Measurements from ENCODE around the gene FAP. TPM values are rescaled to one million over a fixed set of nuclear protein-coding genes. Genes with fewer than 3 reads are reported as not detected.

Gene FAP
- total and polyA plus RNA-seq, 2 donors: 1.5 to 1.8 TPM

DNA sequence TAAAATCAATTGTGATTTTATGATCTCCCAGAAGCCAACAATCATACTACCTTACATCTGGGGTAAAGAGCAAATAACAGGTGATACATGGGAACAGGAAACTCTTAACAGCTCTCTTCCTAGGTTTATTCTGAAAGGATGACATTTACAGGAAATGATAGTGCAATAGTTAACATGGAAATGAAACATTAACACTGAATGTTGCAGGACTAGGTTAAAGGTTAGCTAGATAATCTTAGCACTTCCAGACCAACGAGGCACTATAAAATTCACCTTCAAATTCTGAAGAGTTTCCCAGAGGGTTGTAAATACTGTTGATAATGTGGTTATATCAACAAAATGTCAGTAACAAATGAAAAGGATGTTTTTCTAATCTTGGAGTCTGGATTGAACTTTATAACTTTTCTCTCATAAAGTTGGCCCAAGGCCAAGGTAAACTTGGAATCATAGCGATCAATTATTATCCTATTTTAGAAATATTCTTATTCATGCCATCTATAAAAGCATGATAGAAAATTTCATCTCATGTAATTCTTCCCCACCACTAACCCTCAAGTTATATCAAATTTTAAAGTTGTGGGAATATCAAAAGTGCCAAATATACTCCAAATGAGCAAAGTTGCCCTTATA is 58.3 kb downstream of the FAP start:
- Histone ChIP-seq H3K9me3 (ENCODE audit: control insufficient read depth in 2 of 2, insufficient read depth in 1 of 2, low read length in 1 of 2) (no peaks in the 10 kb centered on the region), H3K27ac (ENCODE audit: low read depth in 1 of 2, low read length in 1 of 2) (no peak overlapping the region), H3K4me1 (ENCODE audit: control insufficient read depth in 2 of 2, insufficient read depth in 2 of 2, low read length in 2 of 2) (no peaks in the 10 kb centered on the region), H3K36me3 (ENCODE audit: control insufficient read depth in 2 of 2, insufficient read depth in 2 of 2, low read length in 1 of 2) (no peaks in the 10 kb centered on the region), H3K27me3 (ENCODE audit: control insufficient read depth in 2 of 2, insufficient read depth in 1 of 2, low read length in 1 of 2) (no peaks in the 10 kb centered on the region), H3K4me3 (ENCODE audit: low read length in 2 of 2) (no peak overlapping the region)
- WGBS: 87% methylated on average over 2 of the region's 2 CpGs
- DNase-seq (ENCODE audit: low read depth in 6 of 9, low spot score in 9 of 9): no peak

DNA sequence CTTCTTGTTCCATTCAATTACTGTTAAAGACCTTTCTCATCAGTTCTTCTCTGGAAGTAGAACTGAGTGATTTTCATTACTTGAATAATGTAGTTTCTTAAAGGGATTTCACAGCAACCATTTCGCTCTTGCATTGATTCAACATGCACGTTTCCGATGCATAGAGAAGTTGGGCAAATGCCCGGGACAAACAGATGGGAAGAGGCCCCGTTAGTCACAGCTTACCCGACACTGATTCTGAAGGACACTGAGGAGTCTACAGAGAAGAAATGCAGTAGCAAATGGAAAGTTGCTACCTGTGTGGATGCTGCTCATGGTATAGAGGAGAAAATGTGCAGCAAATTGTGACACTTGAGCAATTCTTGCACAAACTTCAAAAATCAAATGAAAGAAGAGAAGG is 58.9 kb downstream of the FAP start:
- no peak overlapping the region for H3K27ac ChIP-seq (ENCODE audit: low read depth in 1 of 2, low read length in 1 of 2)
- H3K9me3 ChIP-seq (ENCODE audit: control insufficient read depth in 2 of 2, insufficient read depth in 1 of 2, low read length in 1 of 2): no peaks in the 10 kb centered on the region
- H3K27me3 ChIP-seq (ENCODE audit: control insufficient read depth in 2 of 2, insufficient read depth in 1 of 2, low read length in 1 of 2): no peaks in the 10 kb centered on the region
- WGBS: 96% methylated on average over 6 of the region's 6 CpGs
- DNase-seq (ENCODE audit: low read depth in 6 of 9, low spot score in 9 of 9): no peak
- no peak overlapping the region for H3K4me3 ChIP-seq (ENCODE audit: low read length in 2 of 2)
- H3K4me1 ChIP-seq (ENCODE audit: control insufficient read depth in 2 of 2, insufficient read depth in 2 of 2, low read length in 2 of 2): no peaks in the 10 kb centered on the region
- no peaks in the 10 kb centered on the region for H3K36me3 ChIP-seq (ENCODE audit: control insufficient read depth in 2 of 2, insufficient read depth in 2 of 2, low read length in 1 of 2)

GRCh38 chr2:162182395-162182794 is 60.9 kb downstream of the FAP start:
- H3K4me1 ChIP-seq (ENCODE audit: control insufficient read depth in 2 of 2, insufficient read depth in 2 of 2, low read length in 2 of 2): no peaks in the 10 kb centered on the region
- no peaks in the 10 kb centered on the region for H3K27me3 ChIP-seq (ENCODE audit: control insufficient read depth in 2 of 2, insufficient read depth in 1 of 2, low read length in 1 of 2)
- H3K36me3 ChIP-seq (ENCODE audit: control insufficient read depth in 2 of 2, insufficient read depth in 2 of 2, low read length in 1 of 2): no peaks in the 10 kb centered on the region
- H3K9me3 ChIP-seq (ENCODE audit: control insufficient read depth in 2 of 2, insufficient read depth in 1 of 2, low read length in 1 of 2): no peaks in the 10 kb centered on the region
- 94% methylated on average over 2 of the region's 2 CpGs for WGBS
- no peak overlapping the region for H3K4me3 ChIP-seq (ENCODE audit: low read length in 2 of 2)
- no peak for DNase-seq (ENCODE audit: low read depth in 6 of 9, low spot score in 9 of 9)
- no peak overlapping the region for H3K27ac ChIP-seq (ENCODE audit: low read depth in 1 of 2, low read length in 1 of 2)

DNA sequence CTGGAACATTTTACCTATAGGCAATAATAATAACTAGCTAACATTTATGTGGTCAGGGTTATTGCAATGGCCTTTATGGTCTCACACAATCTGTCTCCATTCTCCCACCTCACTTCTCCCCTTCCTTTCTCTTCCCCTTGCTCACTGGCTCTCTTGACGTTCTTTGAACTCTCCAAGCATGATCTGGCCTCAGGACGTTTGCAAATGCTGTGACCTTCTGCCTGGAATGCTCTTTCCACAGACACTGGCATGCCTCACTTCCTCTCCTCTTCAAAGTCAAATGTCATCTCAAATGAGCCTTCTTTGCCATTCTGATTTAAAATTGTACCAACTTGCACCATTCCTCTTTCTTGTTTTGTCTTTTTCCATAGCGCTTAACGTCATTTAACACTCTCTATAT is 65.9 kb downstream of the FAP start:
- H3K36me3 ChIP-seq (ENCODE audit: control insufficient read depth in 2 of 2, insufficient read depth in 2 of 2, low read length in 1 of 2): no peaks in the 10 kb centered on the region
- WGBS: 93% methylated on average over 4 of the region's 4 CpGs
- no peaks in the 10 kb centered on the region for H3K4me1 ChIP-seq (ENCODE audit: control insufficient read depth in 2 of 2, insufficient read depth in 2 of 2, low read length in 2 of 2)
- H3K27me3 ChIP-seq (ENCODE audit: control insufficient read depth in 2 of 2, insufficient read depth in 1 of 2, low read length in 1 of 2): no peaks in the 10 kb centered on the region
- H3K27ac ChIP-seq (ENCODE audit: low read depth in 1 of 2, low read length in 1 of 2): no peak overlapping the region
- H3K4me3 ChIP-seq (ENCODE audit: low read length in 2 of 2): no peak overlapping the region
- DNase-seq (ENCODE audit: low read depth in 6 of 9, low spot score in 9 of 9): no peak
- no peaks in the 10 kb centered on the region for H3K9me3 ChIP-seq (ENCODE audit: control insufficient read depth in 2 of 2, insufficient read depth in 1 of 2, low read length in 1 of 2)

- 77% methylated on average over 3 of the region's 3 CpGs for WGBS
- no peak for DNase-seq (ENCODE audit: low read depth in 6 of 9, low spot score in 9 of 9)
- H3K4me3 ChIP-seq (ENCODE audit: low read length in 2 of 2): no peak overlapping the region
- H3K36me3 ChIP-seq (ENCODE audit: control insufficient read depth in 2 of 2, insufficient read depth in 2 of 2, low read length in 1 of 2): no peaks in the 10 kb centered on the region
- no peak overlapping the region for H3K27ac ChIP-seq (ENCODE audit: low read depth in 1 of 2, low read length in 1 of 2)
- no peaks in the 10 kb centered on the region for H3K27me3 ChIP-seq (ENCODE audit: control insufficient read depth in 2 of 2, insufficient read depth in 1 of 2, low read length in 1 of 2)
- H3K4me1 ChIP-seq (ENCODE audit: control insufficient read depth in 2 of 2, insufficient read depth in 2 of 2, low read length in 2 of 2): no peaks in the 10 kb centered on the region
- H3K9me3 ChIP-seq (ENCODE audit: control insufficient read depth in 2 of 2, insufficient read depth in 1 of 2, low read length in 1 of 2): no peaks in the 10 kb centered on the region
Observed at GRCh38 chr2:162175714-162176113, 67.5 kb downstream of the FAP start.

- Histone ChIP-seq H3K36me3 (ENCODE audit: control insufficient read depth in 2 of 2, insufficient read depth in 2 of 2, low read length in 1 of 2) (no peaks in the 10 kb centered on the region), H3K9me3 (ENCODE audit: control insufficient read depth in 2 of 2, insufficient read depth in 1 of 2, low read length in 1 of 2) (no peaks in the 10 kb centered on the region), H3K4me1 (ENCODE audit: control insufficient read depth in 2 of 2, insufficient read depth in 2 of 2, low read length in 2 of 2) (no peaks in the 10 kb centered on the region), H3K27me3 (ENCODE audit: control insufficient read depth in 2 of 2, insufficient read depth in 1 of 2, low read length in 1 of 2) (no peaks in the 10 kb centered on the region), H3K4me3 (ENCODE audit: low read length in 2 of 2) (no peak overlapping the region), H3K27ac (ENCODE audit: low read depth in 1 of 2, low read length in 1 of 2) (no peak overlapping the region)
- DNase-seq (ENCODE audit: low read depth in 6 of 9, low spot score in 9 of 9): no peak
- 96% methylated on average over 5 of the region's 5 CpGs for WGBS
Observed at GRCh38 chr2:162174746-162175145, 68.5 kb downstream of the FAP start.

DNA sequence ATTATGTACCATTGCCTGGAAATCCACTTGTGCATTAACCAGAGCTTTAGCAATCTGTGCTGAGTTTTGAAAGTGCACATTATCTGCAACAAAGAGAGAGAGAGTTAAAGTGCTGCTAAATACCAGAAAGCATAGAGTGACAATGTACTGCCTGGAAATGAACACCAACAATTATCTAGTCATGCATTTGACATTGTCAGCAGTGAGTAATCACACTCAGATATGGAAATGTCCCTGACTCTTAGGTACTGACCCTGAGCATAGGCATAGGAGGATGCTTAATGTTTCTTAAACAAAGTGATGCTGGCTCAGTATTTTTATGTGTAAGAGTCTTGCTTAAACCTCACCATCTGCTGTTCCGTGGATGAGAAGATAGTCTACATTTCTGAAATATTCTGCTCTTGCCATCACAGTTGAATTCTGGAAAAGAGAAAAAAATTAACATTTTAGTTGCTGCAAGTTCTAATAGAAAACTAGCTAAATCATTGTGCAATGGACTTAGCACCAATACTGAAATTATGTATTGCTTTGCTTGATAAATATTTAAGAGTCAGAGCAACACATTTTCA is 70.4 kb downstream of the FAP start:
- Histone ChIP-seq H3K9me3 (ENCODE audit: control insufficient read depth in 2 of 2, insufficient read depth in 1 of 2, low read length in 1 of 2) (no peaks in the 10 kb centered on the region), H3K27me3 (ENCODE audit: control insufficient read depth in 2 of 2, insufficient read depth in 1 of 2, low read length in 1 of 2) (no peaks in the 10 kb centered on the region), H3K4me1 (ENCODE audit: control insufficient read depth in 2 of 2, insufficient read depth in 2 of 2, low read length in 2 of 2) (no peaks in the 10 kb centered on the region), H3K36me3 (ENCODE audit: control insufficient read depth in 2 of 2, insufficient read depth in 2 of 2, low read length in 1 of 2) (no peaks in the 10 kb centered on the region), H3K4me3 (ENCODE audit: low read length in 2 of 2) (no peak overlapping the region), H3K27ac (ENCODE audit: low read depth in 1 of 2, low read length in 1 of 2) (no peak overlapping the region)
- 93% methylated on average over 1 of the region's 1 CpG for WGBS
- DNase-seq (ENCODE audit: low read depth in 6 of 9, low spot score in 9 of 9): no peak

GRCh38 chr2:162166745-162167144 is 76.5 kb downstream of the FAP start:
- Histone ChIP-seq H3K4me1 (ENCODE audit: control insufficient read depth in 2 of 2, insufficient read depth in 2 of 2, low read length in 2 of 2) (no peaks in the 10 kb centered on the region), H3K27ac (ENCODE audit: low read depth in 1 of 2, low read length in 1 of 2) (no peak overlapping the region), H3K4me3 (ENCODE audit: low read length in 2 of 2) (no peak overlapping the region), H3K27me3 (ENCODE audit: control insufficient read depth in 2 of 2, insufficient read depth in 1 of 2, low read length in 1 of 2) (no peaks in the 10 kb centered on the region), H3K9me3 (ENCODE audit: control insufficient read depth in 2 of 2, insufficient read depth in 1 of 2, low read length in 1 of 2) (no peaks in the 10 kb centered on the region), H3K36me3 (ENCODE audit: control insufficient read depth in 2 of 2, insufficient read depth in 2 of 2, low read length in 1 of 2) (no peaks in the 10 kb centered on the region)
- WGBS: 97% methylated on average over 4 of the region's 4 CpGs
- DNase-seq (ENCODE audit: low read depth in 6 of 9, low spot score in 9 of 9): no peak

GRCh38 chr2:162166174-162166573 is 77.1 kb downstream of the FAP start:
- DNase-seq (ENCODE audit: low read depth in 6 of 9, low spot score in 9 of 9): no peak
- H3K4me3 ChIP-seq (ENCODE audit: low read length in 2 of 2): no peak overlapping the region
- no peaks in the 10 kb centered on the region for H3K4me1 ChIP-seq (ENCODE audit: control insufficient read depth in 2 of 2, insufficient read depth in 2 of 2, low read length in 2 of 2)
- no peaks in the 10 kb centered on the region for H3K9me3 ChIP-seq (ENCODE audit: control insufficient read depth in 2 of 2, insufficient read depth in 1 of 2, low read length in 1 of 2)
- no peaks in the 10 kb centered on the region for H3K27me3 ChIP-seq (ENCODE audit: control insufficient read depth in 2 of 2, insufficient read depth in 1 of 2, low read length in 1 of 2)
- no peak overlapping the region for H3K27ac ChIP-seq (ENCODE audit: low read depth in 1 of 2, low read length in 1 of 2)
- no peaks in the 10 kb centered on the region for H3K36me3 ChIP-seq (ENCODE audit: control insufficient read depth in 2 of 2, insufficient read depth in 2 of 2, low read length in 1 of 2)
